Liver (tissue), 9 donors: Measurements from ENCODE around the gene PFDN4. TPM values are rescaled to one million over a fixed set of nuclear protein-coding genes. Genes with fewer than 3 reads are reported as not detected.
A peak's percentile ranks its signal among the peaks of the same experiment; 100 is the strongest.

ENCODE experiments used
- DNase-seq: peaks from one replicate; pipeline ENCODE4 v3.0.0-alpha.2; 2017; ENCODE audit warnings: low spot score
- H3K27ac ChIP-seq, 2 donors: one replicate each; pipeline ENCODE4 v1.7.0; 2013; ENCODE audit warnings: inconsistent platforms in 2 of 2, low read length in 2 of 2, control low read depth in 1 of 2, low read depth in 1 of 2, mild to moderate bottlenecking in 1 of 2
- H3K27me3 ChIP-seq, 4 donors: one replicate each; pipeline versions ENCODE4 v1.6.1 to v1.7.0; 2013; ENCODE audit warnings: low read length in 3 of 4, inconsistent platforms in 1 of 4, mild to moderate bottlenecking in 1 of 4, moderate library complexity in 1 of 4; ENCODE audit not compliant: control insufficient read depth in 4 of 4, insufficient read depth in 4 of 4
- H3K36me3 ChIP-seq, 4 donors: one replicate each; pipeline versions ENCODE4 v1.6.1 to v1.7.0; 2013; ENCODE audit warnings: low read length in 3 of 4, mild to moderate bottlenecking in 3 of 4, low read depth in 1 of 4, moderate library complexity in 1 of 4; ENCODE audit not compliant: control insufficient read depth in 4 of 4, insufficient read depth in 3 of 4
- H3K4me1 ChIP-seq, 4 donors: one replicate each; pipeline versions ENCODE4 v1.6.1 to v1.7.0; 2013; ENCODE audit warnings: low read length in 3 of 4, mild to moderate bottlenecking in 3 of 4, moderate library complexity in 1 of 4; ENCODE audit not compliant: control insufficient read depth in 4 of 4, insufficient read depth in 4 of 4
- H3K4me3 ChIP-seq, 3 donors: one replicate each; pipeline versions ENCODE4 v1.6.1 to v1.7.0; 2013; ENCODE audit warnings: low read length in 3 of 3, control low read depth in 1 of 3, low read depth in 1 of 3, mild to moderate bottlenecking in 1 of 3
- H3K9ac ChIP-seq, 2 donors: one replicate each; pipeline ENCODE4 v1.7.0; 2013; ENCODE audit warnings: low read length in 2 of 2, mild to moderate bottlenecking in 2 of 2, moderate library complexity in 2 of 2, control low read depth in 1 of 2, low read depth in 1 of 2
- H3K9me3 ChIP-seq, 4 donors: one replicate each; pipeline versions ENCODE4 v1.6.1 to v1.7.0; 2013; ENCODE audit warnings: low read length in 3 of 4; ENCODE audit not compliant: control insufficient read depth in 4 of 4
- ATF3 ChIP-seq: IDR thresholded peaks from 2 replicates; pipeline ENCODE4 v1.6.1; 2016; ENCODE audit warnings: antibody characterized with exemption
- CTCF ChIP-seq: fragments of 150-350 bp; IDR thresholded peaks from 2 replicates; pipeline ENCODE4 v1.5.1; 2017; ENCODE audit warnings: improper control_type of control experiment, low read depth, low read length; ENCODE audit not compliant: missing input control
- EGR1 ChIP-seq, 2 donors: IDR thresholded peaks; 2 replicates each; pipeline ENCODE4 v1.6.1; 2016 to 2018; ENCODE audit warnings: antibody characterized with exemption in 2 of 2, low read depth in 2 of 2
- FOXA1 ChIP-seq: IDR thresholded peaks from 2 replicates; pipeline ENCODE4 v1.6.1; 2016; ENCODE audit warnings: antibody characterized with exemption
- FOXA2 ChIP-seq: IDR thresholded peaks from 2 replicates; pipeline ENCODE4 v1.6.1; 2016; ENCODE audit warnings: antibody characterized with exemption
- HNF4A ChIP-seq, 2 donors: conservative IDR thresholded peaks; 2 replicates each; pipeline ENCODE4 v1.6.1; 2016; ENCODE audit warnings: antibody characterized with exemption in 2 of 2, mild to moderate bottlenecking in 2 of 2
- HNF4G ChIP-seq: IDR thresholded peaks from 2 replicates; pipeline ENCODE4 v1.6.1; 2016; ENCODE audit warnings: antibody characterized with exemption
- JUND ChIP-seq, 2 donors: IDR thresholded peaks; 2 replicates each; pipeline ENCODE4 v1.6.1; 2016; ENCODE audit warnings: antibody characterized with exemption in 2 of 2
- NR2F2 ChIP-seq: IDR thresholded peaks from 2 replicates; pipeline ENCODE4 v1.6.1; 2016; ENCODE audit warnings: antibody characterized with exemption
- RAD21 ChIP-seq, 2 donors: IDR thresholded peaks; 2 replicates each; pipeline ENCODE4 v1.6.1; 2016; ENCODE audit warnings: antibody characterized with exemption in 2 of 2, mild to moderate bottlenecking in 2 of 2
- REST ChIP-seq: IDR thresholded peaks from 2 replicates; pipeline ENCODE4 v1.6.1; 2016; ENCODE audit warnings: antibody characterized with exemption, mild to moderate bottlenecking
- RXRA ChIP-seq, 2 donors: IDR thresholded peaks; 2 replicates each; pipeline ENCODE4 v1.6.1; 2017 to 2018; ENCODE audit warnings: antibody characterized with exemption in 2 of 2, mild to moderate bottlenecking in 1 of 2
- SP1 ChIP-seq: IDR thresholded peaks from 2 replicates; pipeline ENCODE4 v1.6.1; 2018; ENCODE audit warnings: antibody characterized with exemption, mild to moderate bottlenecking
- TAF1 ChIP-seq: conservative IDR thresholded peaks from 2 replicates; pipeline ENCODE4 v1.6.1; 2016; ENCODE audit warnings: antibody characterized with exemption, mild to moderate bottlenecking
- YY1 ChIP-seq: IDR thresholded peaks from 2 replicates; pipeline ENCODE4 v1.6.1; 2016; ENCODE audit warnings: antibody characterized with exemption, mild to moderate bottlenecking
- ZBTB33 ChIP-seq: IDR thresholded peaks from 2 replicates; pipeline ENCODE4 v1.6.1; 2016; ENCODE audit warnings: antibody characterized with exemption
- WGBS: extraction: QIAGEN DNeasy Blood & Tissue Kit; methylation state at CpG from one replicate; pipeline ENCODE4 v1.1.7; 2013; 5-methylcytosine and 5-hydroxymethylcytosine counted together
- polyA plus RNA-seq, 2 donors: library from polyadenylated mRNA; stranded (reverse) in 1 of 2; unstranded in 1 of 2; fragments of 200-250 nt in 1 of 2; fragments of >200 nt in 1 of 2; fragmentation: Nextera tagmentation in 1 of 2; extraction: Ambion mirVana in 1 of 2; gene quantifications; one replicate each; pipeline versions ENCODE4 v1.2.1 to v1.2.3, GENCODE V29; 2013 to 2015
- total RNA-seq, 2 donors: library from RNA; depleted of rRNA; stranded (reverse); fragments of >200 nt; gene quantifications; one replicate each; pipeline ENCODE4 v1.2.3, GENCODE V29; 2014
- donor health status: healthy.
- donor health status: healthy.
- donor health status: healthy.
- donor health status: healthy.
- donor health status: healthy.

The PFDN4 gene
- total and polyA plus RNA-seq, 4 donors = 12.9 to 17.3 (median 13.5) TPM

GRCh38 chr20:54195483-54196472, 12.1 kb upstream of the PFDN4 start:
- no peaks in the 10 kb centered on the region for H3K9me3 ChIP-seq
- H3K4me3 ChIP-seq = no peak overlapping the region
- WGBS = 90% methylated on average over 13 of the region's 13 CpGs
- H3K27me3 ChIP-seq = no peaks in the 10 kb centered on the region
- no peak overlapping the region for H3K9ac ChIP-seq
- TF ChIP-seq TAF1 = no peak
- no peak for TF ChIP-seq ZBTB33
- TF ChIP-seq JUND (IDR thresholded peaks at IDR 0.05) = no peak
- no peak for TF ChIP-seq YY1
- no peak for TF ChIP-seq RXRA (IDR thresholded peaks at IDR 0.05)
- TF ChIP-seq NR2F2 = no peak
- TF ChIP-seq RAD21 (IDR thresholded peaks at IDR 0.05) = no peak
- TF ChIP-seq ATF3 = no peak
- TF ChIP-seq REST = no peak
- TF ChIP-seq HNF4A (conservative IDR thresholded peaks at IDR 0.05) = no peak
- TF ChIP-seq FOXA1 = no peak
- TF ChIP-seq SP1 = no peak
- no peak for TF ChIP-seq EGR1 (IDR thresholded peaks at IDR 0.05; ENCODE audit: low read depth in 2 of 2)
- TF ChIP-seq FOXA2 = no peak
- no peak overlapping the region for H3K27ac ChIP-seq
- H3K36me3 ChIP-seq = no peaks in the 10 kb centered on the region
- H3K4me1 ChIP-seq = no peaks in the 10 kb centered on the region
- no peak for DNase-seq

- Histone ChIP-seq H3K4me1 (no peaks in the 10 kb centered on the region), H3K27me3 (no peaks in the 10 kb centered on the region), H3K4me3 (no peak overlapping the region), H3K36me3 (no peaks in the 10 kb centered on the region), H3K9me3 (no peaks in the 10 kb centered on the region), H3K9ac (no peak overlapping the region), H3K27ac (no peak overlapping the region)
- DNase-seq = no peak
- 64% methylated on average over 13 of the region's 13 CpGs for WGBS
- TF ChIP-seq FOXA1 = no peak
- peak; percentile 84 to 93 for TF ChIP-seq RAD21 (IDR thresholded peaks at IDR 0.05)
- TF ChIP-seq HNF4G = no peak
- TF ChIP-seq FOXA2 = peak; percentile 18
- TF ChIP-seq EGR1 (IDR thresholded peaks at IDR 0.05; ENCODE audit: low read depth in 2 of 2) = no peak
- peak; percentile 44 to 69 for TF ChIP-seq RXRA (IDR thresholded peaks at IDR 0.05)
- TF ChIP-seq NR2F2 = no peak
- peak; percentile 63 for TF ChIP-seq CTCF
- TF ChIP-seq ZBTB33 = no peak
- no peak for TF ChIP-seq JUND (IDR thresholded peaks at IDR 0.05)
- peak; percentile 47 to 60 for TF ChIP-seq HNF4A (conservative IDR thresholded peaks at IDR 0.05)
- TF ChIP-seq TAF1 = no peak
Measured at GRCh38 chr20:54197621-54198604, 10.0 kb upstream of the PFDN4 start.
